HG02943 (cell line): ENCODE results near the gene IPO7.

Source experiments
- ATAC-seq: cut with Tn5 transposase; IDR thresholded peaks from one replicate; pipeline ENCODE4 v1.9.1; 2021; ENCODE audit warnings: mild to moderate bottlenecking, low read depth, moderate library complexity; ENCODE audit not compliant: unreplicated experiment

Gene IPO7

GRCh38 chr11:9489080-9489765, 104.8 kb downstream of the IPO7 start:
- no peak for ATAC-seq

GRCh38 chr11:9490376-9490775, 105.9 kb downstream of the IPO7 start:
- no peak for ATAC-seq

GRCh38 chr11:9493492-9493891, 109.0 kb downstream of the IPO7 start:
- ATAC-seq: no peak

GRCh38 chr11:9494316-9494715, 109.9 kb downstream of the IPO7 start:
- no peak for ATAC-seq

- ATAC-seq: no peak
Measured at GRCh38 chr11:9495803-9496514, 111.5 kb downstream of the IPO7 start.
